Mammary epithelial cell (primary cell): ENCODE measurements around the gene E2F4.

Experiments
- EZH2 ChIP-seq: IDR thresholded peaks from 2 replicates; pipeline ENCODE4 v1.6.1; 2012; ENCODE audit warnings: low read length, inconsistent platforms, borderline replicate concordance
- TF ChIP-seq, protein P1 (sequence below), 2 donors: IDR thresholded peaks in 1 of 2; conservative IDR thresholded peaks in 1 of 2; 2 replicates each; pipeline ENCODE4 v1.5.1; 2011 to 2012; ENCODE audit warnings: inconsistent platforms in 2 of 2, low read length in 2 of 2, mild to moderate bottlenecking in 2 of 2, control low read depth in 1 of 2, low read depth in 1 of 2; ENCODE audit not compliant: insufficient read depth in 1 of 2; ENCODE audit errors: extremely low read depth in 1 of 2

GRCh38 chr16:67201411-67202345 lies 9.7 kb downstream of the E2F4 start:
- TF ChIP-seq, protein P1, sequence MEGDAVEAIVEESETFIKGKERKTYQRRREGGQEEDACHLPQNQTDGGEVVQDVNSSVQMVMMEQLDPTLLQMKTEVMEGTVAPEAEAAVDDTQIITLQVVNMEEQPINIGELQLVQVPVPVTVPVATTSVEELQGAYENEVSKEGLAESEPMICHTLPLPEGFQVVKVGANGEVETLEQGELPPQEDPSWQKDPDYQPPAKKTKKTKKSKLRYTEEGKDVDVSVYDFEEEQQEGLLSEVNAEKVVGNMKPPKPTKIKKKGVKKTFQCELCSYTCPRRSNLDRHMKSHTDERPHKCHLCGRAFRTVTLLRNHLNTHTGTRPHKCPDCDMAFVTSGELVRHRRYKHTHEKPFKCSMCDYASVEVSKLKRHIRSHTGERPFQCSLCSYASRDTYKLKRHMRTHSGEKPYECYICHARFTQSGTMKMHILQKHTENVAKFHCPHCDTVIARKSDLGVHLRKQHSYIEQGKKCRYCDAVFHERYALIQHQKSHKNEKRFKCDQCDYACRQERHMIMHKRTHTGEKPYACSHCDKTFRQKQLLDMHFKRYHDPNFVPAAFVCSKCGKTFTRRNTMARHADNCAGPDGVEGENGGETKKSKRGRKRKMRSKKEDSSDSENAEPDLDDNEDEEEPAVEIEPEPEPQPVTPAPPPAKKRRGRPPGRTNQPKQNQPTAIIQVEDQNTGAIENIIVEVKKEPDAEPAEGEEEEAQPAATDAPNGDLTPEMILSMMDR (conservative IDR thresholded peaks at IDR 0.05 in 1 of 2, IDR thresholded peaks at IDR 0.05 in 1 of 2; ENCODE audit: extremely low read depth in 1 of 2, insufficient read depth in 1 of 2, low read depth in 1 of 2, low read length in 2 of 2), result no peak
- TF ChIP-seq EZH2, result no peak
